Bronchial epithelial cell (primary cell): ENCODE data around the gene CHURC1. TPM values are rescaled to one million over a fixed set of nuclear protein-coding genes. Genes with fewer than 3 reads are reported as not detected.
A peak's percentile ranks its signal among the peaks of the same experiment; 100 is the strongest.

ENCODE experiments used
- DNase-seq: peaks from one replicate; pipeline ENCODE4 v3.0.0-alpha.2; 2010; ENCODE audit warnings: low read depth
- FAIRE-seq: peaks from 2 replicates; lab custom pipeline; 2011; peaks lifted over from hg19 to GRCh38; lab: Jason Lieb, UNC
- H3K27me3 ChIP-seq: 2 replicates; pipeline ENCODE4 v1.5.1; 2011; ENCODE audit warnings: low read length; ENCODE audit not compliant: control insufficient read depth, insufficient read depth
- H3K36me3 ChIP-seq: 2 replicates; pipeline ENCODE4 v1.5.1; 2011; ENCODE audit warnings: low read length; ENCODE audit not compliant: control insufficient read depth, insufficient read depth
- H3K4me3 ChIP-seq: 2 replicates; pipeline ENCODE4 v1.5.1; 2011; ENCODE audit warnings: mild to moderate bottlenecking, low read depth, low read length, control low read depth
- total RNA-seq: library from RNA; depleted of rRNA; stranded (reverse); fragments of >200 nt; gene quantifications from 2 replicates; pipeline ENCODE4 v1.2.1, GENCODE V29; 2014
- TF ChIP-seq, protein P1 (sequence below): IDR thresholded peaks from 2 replicates; pipeline ENCODE4 v1.5.1; 2011; ENCODE audit warnings: mild to moderate bottlenecking, moderate library complexity, low read length, control low read depth, inconsistent platforms; ENCODE audit not compliant: insufficient read depth, severe bottlenecking

CHURC1 gene
- total RNA-seq, 1 donor from 2014 or later, result 21.9 TPM

DNA sequence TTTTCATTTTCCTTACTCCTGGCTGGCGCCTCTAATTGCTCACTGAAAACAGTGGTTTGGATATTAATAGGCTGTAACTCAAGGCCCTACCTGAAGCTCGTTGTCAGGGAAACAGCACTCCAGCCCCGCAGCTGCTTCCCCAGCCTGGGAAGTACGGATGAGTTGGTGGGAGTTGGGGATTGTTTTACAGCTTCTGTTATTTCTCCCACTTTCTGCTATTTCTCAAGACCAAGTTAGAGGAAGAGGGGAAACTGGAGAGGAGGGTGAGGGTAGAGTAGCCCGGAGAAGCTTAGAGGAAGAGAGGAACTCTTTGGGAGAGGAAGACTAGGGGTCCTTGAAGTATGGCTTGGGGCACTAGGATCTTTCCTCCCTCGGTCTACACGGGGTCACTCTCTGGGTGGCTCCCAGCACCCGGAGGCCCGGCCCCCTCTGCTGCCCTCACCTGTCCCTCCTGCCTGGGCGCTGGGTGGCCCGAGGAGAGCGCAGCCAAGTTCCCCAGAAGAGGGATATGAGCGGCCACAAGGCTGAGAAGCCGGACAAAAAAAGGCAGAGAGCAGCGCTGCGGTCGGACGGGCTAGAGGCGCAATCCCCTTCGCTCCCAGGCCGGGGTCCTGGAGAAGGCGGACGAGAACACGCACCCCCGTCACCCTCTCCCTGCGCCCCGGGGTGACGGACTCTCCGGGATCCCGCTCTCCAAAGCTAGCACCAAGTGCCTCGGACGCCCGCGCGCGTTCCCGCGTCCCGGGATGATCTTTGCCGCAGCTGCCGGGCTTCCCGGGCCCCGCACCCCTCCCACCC lies 35.2 kb upstream of the CHURC1 start:
- Histone ChIP-seq H3K27me3 (peaks cover 39% of the 10 kb centered on the region), H3K36me3 (no peaks in the 10 kb centered on the region), H3K4me3 (no peak overlapping the region)
- no peak for DNase-seq
- no peak for FAIRE-seq
- TF ChIP-seq, protein P1, sequence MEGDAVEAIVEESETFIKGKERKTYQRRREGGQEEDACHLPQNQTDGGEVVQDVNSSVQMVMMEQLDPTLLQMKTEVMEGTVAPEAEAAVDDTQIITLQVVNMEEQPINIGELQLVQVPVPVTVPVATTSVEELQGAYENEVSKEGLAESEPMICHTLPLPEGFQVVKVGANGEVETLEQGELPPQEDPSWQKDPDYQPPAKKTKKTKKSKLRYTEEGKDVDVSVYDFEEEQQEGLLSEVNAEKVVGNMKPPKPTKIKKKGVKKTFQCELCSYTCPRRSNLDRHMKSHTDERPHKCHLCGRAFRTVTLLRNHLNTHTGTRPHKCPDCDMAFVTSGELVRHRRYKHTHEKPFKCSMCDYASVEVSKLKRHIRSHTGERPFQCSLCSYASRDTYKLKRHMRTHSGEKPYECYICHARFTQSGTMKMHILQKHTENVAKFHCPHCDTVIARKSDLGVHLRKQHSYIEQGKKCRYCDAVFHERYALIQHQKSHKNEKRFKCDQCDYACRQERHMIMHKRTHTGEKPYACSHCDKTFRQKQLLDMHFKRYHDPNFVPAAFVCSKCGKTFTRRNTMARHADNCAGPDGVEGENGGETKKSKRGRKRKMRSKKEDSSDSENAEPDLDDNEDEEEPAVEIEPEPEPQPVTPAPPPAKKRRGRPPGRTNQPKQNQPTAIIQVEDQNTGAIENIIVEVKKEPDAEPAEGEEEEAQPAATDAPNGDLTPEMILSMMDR, result no peak

DNA sequence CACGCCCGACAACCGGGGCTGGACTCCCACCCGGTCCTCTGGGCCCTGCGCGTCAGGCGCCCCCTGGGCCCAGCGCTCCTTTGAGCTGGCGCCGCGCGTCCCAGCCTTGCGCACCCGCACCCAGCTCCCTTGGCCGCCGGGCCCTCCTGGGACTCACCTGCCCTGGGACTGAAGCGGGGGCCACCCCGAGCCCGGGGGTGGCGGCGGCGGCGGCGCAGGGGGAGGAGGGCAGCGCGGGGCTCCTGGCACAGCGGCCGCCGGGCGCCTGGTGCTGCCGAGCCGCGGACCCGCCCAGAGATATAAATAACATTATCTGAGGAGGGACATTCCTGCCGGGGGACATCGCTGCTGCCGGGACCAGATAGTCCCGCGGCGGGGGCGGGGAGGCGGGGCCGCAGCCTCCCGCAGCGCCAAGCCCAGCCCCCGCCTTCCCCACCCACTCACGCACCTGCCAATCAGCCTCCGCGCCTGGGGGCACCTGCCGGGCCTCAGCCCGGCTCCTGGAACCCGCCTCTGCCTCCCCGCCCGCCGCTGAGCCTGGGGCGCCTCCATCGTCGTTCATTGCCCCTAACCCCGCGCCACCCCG lies 34.5 kb upstream of the CHURC1 start, which contains the start of gene SPTB:
Gene SPTB, minus strand, starts transcription at position 273 of the 586 bp plus-strand sequence. CDS start 56,813 bp downstream, outside the sequence.
- Histone ChIP-seq H3K4me3 (peak within 1 kb of the TSS; percentile 27), H3K27me3 (peaks cover 39% of the 10 kb centered on the region), H3K36me3 (no peaks in the 10 kb centered on the region)
- TF ChIP-seq, protein P1, result no peak
- DNase-seq, result no peak
- no peak for FAIRE-seq

DNA sequence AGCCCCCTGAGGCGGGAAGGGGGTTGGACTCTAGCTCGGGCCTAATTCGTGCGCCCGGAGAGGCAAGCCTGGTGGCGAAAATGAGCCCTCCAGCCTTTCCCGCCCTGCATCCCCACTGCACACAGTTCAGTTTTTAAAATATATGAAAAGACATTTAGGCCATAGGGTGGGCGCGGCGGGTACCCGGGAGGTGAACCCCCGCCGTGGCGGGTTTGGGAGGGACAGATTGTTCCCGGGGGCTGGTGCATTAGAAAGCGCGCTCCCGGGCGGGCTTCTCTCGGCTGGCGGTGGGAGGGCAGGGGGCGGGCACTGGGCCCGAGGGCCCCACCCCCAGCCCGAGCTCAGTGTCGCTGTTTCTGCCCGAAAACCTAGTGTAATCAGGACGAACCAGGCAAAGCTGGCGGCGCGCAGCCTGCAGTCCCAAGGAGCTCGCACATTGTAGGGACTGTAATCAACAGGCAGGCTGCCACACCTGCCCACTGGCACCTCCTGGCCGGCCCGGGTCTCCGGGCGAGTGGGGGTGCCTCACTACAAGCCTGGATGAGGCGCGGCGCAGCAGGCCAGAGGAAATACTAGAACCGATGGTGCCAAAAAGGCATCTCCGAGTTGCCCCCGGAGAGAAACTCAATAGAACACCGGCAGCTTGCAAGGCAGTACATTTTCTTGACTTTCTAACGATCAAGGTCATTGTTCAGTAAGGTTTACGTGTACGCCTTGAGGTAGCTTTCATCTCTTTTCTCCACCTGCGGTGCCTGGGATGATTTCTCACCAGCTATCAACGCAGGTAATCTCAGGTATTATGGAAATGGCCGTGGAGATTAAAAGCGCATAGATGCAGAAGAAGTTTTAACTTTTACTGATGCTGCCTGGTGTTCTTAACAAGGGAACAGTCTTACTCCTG lies 33.8 kb upstream of the CHURC1 start:
- FAIRE-seq (no peak), DNase-seq (no peak)
- Histone ChIP-seq H3K4me3 (peak overlapping the region; percentile 27), H3K36me3 (no peaks in the 10 kb centered on the region), H3K27me3 (peaks cover 35% of the 10 kb centered on the region)
- TF ChIP-seq, protein P1, result no peak

DNA sequence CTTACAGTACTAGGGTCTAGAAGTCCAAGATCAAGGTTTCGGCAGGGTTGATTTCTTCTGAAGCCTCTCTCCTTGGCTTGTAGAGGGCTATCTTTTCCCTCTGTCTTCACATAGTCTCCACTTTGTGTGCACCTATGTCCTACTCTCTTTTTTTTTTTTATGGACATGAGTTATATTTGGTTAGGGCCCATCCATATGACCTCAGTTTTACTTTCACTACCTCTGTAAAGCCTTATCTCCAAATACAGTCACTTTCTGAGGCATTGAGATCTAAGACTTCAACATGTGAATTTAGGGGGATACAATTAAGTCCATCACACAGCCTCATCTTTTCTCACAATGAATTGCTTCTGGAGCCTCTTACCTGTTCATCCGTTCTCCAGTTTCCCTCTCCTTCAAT lies 28.7 kb upstream of the CHURC1 start:
- H3K4me3 ChIP-seq, result no peak overlapping the region
- FAIRE-seq (no peak), DNase-seq (no peak)
- no peaks in the 10 kb centered on the region for H3K36me3 ChIP-seq
- TF ChIP-seq, protein P1, result no peak
- H3K27me3 ChIP-seq, result peaks cover 14% of the 10 kb centered on the region

DNA sequence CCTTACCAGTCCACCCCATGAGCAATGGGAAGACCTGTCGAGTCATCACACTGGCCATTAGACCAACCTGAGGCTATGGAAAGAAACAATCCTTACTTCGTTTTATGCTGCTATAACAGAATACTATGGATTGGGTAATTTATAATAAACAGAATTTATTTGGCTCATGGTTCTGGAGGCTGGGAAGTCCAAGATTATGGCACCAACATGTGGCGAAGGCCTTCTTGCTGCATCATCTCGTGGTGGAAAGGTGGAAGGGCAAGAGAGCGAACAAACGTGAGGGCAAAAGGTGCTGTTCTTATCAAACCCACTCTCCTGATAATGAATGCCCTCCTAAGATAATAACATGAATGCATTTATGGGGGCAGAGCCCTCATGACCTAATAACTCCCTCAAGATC lies 24.9 kb upstream of the CHURC1 start:
- H3K27me3 ChIP-seq, result no peaks in the 10 kb centered on the region
- no peaks in the 10 kb centered on the region for H3K36me3 ChIP-seq
- FAIRE-seq (no peak), DNase-seq (peak; percentile 18)
- TF ChIP-seq, protein P1, result no peak
- H3K4me3 ChIP-seq, result no peak overlapping the region
